ENCODE data around the gene PDZRN3.
A peak's percentile ranks its signal among the peaks of the same experiment; 100 is the strongest.
"Not testable (repeated sequence)": the region's sequence is repeated elsewhere in the genome, so short reads cannot be mapped to it uniquely, and the experiment has no call there.

The PDZRN3 gene

DNA sequence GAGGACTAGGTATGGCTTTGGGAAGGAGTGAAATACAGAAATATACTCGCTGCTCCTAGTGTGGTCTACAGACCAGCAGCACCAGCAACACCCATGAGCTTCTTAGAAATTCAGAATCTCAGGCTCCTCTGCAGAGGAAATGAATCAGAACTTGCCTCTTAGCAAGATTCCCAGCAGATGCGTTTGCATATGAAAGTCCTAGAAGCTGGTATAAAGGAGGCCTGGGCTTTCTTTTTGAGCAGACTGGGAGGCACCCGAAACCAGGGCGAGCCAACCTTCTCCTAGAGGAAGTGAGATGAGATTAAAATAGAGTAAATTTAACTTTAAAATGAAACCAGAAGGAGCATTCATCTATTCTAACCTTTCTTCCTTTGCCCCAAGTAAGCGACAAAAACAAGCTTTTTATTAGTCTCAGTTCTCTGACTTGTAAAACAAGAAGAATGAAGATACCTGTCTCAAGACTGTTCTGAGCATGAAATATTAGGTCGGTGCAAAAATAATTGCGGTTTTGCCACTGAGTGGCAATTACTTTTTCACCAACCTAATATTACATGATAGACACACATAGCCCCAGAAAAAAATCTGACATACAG is 140.0 kb downstream of the PDZRN3 start:
- DNase-seq: no peak

DNA sequence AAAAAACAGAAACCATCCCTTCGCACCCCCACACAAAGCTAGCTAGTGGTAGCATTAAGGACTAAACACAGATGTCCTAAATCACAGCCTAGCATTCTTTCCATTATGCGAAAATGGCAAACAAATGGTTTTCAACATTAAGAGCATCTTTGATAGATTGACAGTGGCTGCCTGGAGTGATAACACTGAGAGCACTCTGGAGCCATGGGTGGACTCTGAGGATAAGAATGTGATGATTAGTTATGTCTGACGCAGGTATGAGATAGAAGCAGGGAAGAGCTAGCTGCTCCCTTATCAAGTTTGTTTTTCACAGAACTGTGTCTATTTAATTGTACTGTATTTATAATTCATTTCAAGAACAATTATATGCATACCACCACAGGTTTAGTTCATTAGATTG is 142.9 kb downstream of the PDZRN3 start:
- no peak for DNase-seq

DNA sequence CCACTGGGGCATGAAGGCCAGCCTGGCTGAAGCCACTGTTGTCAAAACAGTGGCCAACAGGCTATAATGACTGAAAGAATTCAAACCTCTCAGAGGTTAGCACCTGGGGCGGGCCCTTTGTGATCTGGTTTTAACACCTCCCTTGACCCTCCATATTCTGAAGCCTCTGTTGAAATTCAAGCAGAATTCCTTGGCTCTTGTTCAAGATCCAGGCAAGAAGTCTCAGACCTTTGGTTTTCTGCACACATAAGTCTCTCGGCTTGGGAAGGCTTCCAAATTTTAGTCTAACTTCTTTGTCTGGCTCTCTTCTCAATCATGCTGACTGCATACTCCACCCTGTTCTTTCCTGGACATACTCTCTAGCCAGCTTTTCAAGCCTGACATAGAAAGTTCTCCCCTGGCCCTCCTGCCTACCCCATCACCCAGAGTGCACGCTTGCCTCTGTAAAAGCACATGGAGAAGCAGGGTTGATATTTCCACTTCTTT is 144.5 kb downstream of the PDZRN3 start:
- DNase-seq: no peak

DNA sequence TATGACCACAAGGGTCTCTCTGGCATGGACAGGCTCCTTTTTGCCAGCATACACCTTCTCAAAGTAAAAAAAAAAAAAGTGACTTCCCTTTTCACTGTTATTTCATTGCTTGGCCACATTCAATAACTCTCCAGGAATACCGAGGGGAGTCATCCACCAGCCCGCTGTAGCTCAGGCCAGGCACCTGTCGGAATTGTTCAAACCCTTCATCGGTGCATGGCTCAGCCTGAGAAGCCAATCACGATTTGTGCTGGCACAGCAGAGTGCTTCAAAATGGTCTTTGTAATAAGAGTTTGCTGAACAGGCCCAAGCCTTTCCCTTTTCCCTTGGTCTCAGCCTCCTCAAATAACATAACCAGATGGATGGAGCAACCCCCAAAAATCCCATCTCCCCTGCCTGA is 145.4 kb downstream of the PDZRN3 start:
- no peak for DNase-seq

DNA sequence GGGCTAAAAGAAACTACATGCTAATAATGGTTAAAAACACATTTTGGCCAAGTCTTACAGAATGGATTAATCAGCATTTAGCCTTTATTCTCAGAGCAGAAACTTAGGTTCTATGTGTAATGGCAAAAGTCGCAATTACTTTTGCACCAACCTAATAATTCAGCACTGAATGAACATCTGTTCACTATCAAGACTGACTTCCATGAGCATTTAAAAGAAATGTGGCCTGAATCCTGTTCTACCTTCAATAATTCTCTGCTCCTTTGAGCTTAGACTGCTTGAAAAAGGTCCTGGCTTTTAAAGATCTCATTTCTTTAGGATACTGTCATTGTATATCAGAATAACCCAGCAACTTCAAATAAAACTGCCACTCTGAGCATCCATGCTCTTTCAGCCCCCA is 145.9 kb downstream of the PDZRN3 start:
- DNase-seq: no peak

DNA sequence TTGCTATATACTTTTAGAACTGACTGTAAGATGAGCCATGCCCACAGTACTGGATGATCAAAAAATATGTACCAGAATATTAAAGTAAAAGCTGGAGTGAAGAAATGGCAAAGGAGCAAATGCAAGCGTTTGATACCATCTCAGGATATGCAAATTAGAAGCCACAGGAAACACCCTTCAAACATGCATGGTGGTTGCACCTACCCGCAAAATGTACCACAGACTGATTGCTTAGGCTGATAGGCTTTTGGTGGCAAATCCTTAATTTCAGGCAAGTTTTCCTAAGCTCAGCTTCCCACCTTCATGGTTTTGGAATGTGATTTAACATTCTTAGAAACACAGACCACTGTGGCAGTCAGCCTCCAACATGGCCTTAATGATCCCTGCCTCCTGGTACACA is 149.0 kb downstream of the PDZRN3 start:
- DNase-seq: no peak

DNA sequence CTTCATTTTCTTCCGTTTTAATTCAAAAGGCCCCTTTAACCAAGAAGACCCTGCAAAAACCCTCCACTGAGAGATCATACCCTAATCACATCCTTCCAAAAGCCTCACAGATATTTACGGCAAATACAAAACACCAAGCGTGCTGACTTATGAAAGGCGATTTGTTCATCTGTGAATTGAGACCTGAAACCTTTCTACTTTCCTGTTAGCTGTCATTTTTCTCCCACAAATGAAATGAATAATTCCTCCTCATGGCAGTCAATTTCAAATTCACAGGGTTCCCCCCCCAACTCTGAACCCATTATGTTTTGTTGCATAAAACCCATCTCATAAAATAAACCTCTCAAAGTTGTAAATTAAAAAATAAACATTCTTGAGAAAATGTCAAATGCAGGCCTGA is 149.6 kb downstream of the PDZRN3 start:
- DNase-seq: no peak

DNA sequence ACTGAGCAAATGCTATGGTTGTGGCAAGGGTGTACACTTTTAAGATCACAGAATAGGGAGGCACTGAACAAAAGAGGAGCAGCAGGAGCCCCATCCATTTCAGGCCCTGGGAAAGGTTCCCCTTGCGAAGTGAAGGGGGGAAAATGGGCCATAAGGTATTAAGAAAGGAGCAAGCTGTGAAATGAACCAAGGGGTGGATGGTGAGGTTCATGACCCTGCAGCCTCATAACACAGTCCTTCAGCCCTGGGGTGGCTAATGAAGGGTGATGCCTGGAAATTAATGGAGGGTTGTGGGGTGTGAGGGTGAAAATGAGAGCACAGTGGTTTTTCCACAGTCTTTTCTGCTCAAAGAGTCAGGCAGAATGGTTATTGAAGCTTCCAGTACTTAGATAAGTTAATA is 150.1 kb downstream of the PDZRN3 start:
- DNase-seq: no peak

DNA sequence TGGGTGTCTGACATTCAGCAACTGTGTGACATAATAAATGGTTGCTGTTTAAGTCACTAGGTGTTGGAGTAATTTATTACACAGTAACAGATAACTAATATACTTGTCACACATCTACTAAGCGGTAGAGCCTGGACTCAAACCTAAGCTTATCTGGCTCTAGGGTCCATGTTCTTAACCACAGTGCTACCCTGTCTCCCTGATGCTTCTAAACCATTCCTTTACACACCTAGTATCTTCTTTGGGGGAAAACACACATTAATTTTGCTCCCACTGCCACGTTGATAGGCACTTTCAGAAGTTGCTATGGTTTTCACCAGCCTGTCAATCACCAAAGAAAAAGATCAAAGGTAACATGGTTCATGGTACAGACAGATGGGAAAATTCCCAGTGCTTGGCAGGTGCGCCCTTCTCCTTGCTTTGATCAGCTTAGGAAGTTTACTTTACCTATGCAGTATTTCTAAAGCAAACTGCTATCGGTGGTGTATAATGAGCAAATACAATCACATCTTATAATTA is 150.8 kb downstream of the PDZRN3 start:
- DNase-seq: no peak

DNA sequence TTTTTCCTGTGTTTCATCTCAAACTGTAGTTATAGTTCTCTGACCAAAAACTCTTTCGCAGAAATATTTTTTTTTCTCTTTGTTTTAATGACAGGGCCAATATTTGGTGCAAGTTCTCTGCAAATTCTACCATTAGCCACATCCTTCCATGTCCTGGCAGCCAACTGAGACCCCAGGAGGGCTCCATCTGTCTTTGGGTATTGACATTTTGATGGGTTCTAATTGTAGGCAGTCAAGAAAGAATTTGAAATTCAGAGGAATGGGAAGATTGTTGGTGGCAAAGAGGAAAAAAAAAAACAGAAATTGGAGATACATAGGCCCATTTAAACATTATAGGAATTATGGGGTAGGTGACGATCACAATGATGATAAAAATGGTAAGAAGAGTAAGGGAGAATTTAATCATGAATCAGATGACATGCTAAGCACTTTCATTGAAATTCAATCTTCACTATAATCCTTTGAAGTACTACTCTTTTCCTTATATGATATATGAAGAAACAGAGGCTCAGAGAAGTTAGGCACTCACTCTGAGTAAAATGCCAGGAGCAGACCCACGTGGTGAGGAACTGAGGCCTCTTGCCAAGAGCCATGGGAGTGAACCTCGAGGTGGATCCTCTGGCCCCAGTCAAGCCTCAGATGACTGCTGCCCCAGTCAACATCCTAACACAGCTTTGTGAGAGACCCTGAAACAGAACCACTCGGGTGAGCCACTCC is 151.4 kb downstream of the PDZRN3 start:
- no peak for DNase-seq

DNA sequence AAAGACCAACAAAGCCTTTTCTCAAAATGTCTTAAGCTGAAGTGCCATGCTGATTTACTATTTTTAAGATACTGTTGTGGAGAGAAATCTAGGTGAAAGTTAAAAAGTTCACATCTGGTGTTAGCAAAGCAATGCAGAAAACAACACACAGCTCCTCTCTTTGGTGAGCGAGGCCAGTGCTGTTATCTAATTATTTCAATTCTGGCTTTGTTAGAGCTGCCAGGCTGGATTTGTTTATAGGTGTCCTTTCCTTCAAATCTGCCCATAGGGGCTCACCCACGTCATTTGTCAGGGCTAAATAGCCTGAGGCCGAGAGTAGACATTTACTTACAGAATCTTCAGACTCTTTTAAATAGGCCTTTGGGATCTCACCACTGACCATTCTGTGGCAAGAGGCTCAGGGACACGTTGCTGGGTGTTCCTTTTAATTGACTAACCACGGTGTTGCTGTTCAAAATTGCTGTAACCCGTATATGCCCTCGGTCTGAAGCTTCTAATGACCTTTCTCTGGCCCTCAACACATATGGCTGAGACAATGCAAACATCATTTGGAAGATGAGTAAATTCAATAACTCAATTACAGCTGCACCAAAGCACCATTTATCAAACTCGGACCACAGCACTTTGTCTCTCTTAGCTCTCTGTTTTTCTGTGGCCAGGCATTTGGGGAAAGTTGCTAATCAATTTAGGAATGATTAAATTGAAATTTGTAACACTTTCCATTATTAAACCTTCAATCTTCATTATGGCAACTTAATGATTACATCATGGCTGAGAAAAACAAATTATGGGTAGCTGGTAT is 152.6 kb downstream of the PDZRN3 start:
- no peak for DNase-seq

DNA sequence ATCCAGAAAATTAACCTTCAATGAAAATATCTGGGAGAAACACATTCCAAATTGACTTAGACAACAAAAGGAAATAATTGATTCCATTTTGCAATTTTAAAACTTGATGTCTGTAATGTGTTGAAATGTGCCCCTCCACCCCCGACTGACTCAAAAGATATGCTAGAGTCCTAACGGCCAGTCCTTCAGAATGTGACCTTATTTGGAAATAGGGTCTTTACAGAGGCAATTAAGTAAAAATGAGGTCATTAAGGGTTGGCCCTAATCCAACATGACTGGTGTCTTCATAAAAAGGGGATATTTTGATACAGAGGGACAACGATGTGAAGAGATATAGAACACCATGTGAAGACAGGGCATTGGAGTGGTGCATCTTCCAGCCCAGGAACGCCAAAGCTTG is 153.9 kb downstream of the PDZRN3 start:
- DNase-seq: no peak

DNA sequence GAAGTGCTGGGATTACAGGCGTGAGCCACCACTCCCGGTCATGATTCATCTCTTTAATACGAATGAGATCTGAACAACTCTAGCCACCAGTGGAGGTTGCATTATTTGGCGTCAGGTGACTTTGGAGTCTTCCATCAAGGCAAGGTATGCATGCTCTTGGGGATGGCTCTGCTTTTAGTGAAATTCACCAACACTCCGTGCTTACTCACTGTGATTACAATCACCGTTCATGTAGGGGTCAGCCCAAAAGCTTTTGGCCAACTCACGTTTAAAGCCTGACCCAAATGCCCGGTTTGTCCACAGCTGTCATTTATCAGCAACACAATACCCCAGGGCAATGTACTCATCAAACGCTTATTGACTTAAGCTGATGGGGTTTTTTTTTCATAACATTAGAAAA is 155.4 kb downstream of the PDZRN3 start:
- DNase-seq: no peak

DNA sequence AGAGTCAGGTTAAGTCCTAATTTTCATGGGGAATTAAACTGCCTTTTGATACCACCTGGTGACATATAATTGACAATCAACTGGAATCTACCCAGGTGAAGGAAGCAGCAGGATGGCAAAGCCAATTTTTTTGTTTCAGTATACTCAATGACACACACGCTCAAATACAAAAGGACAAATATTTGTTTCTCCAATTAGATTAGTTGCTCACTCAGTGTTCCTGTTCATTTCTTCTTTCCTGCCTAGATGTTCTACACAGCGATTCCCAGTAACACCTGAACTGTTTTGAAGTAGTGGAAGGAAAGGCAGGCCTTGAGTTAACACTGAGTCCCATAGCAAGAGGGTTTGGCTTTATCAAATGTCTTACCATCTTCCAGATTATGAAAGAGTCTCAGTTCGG is 157.5 kb downstream of the PDZRN3 start:
- DNase-seq: no peak

DNA sequence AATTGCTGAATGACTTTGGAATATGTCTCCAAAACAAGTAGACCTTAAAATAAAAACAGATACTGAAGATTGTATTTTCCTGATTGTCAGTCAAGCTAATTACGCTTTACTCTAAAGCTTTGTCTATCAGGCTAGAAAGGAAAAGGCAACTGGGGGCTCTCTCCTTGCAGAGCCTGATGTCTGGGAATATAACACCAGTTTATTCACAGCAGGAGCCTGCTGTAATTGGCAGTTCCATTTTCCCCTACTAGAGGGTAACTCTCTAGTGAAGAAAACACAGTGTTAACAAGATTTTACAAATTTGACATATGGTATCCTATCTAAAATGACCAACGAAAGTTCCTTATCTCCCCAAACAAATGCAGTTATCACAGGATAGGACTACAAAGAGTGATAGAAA is 158.8 kb downstream of the PDZRN3 start:
- no peak for DNase-seq

DNA sequence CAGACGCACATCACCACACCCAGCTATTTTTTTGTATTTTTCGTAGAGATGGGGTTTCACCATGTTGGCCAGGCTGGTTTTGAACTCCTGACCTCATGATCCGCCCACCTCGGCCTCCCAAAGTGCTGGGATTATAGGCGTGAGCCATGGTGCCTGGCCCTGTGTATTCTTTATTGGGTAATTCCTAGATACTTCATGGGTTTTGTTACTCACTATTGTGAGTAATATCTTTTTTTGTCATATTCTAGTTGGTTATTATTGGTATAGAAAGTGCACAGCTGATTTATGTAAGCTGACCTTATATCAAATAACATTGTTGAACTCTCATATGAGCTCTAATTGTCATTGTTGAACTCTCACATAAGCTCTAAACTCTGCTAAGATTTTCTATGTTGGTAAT is 160.6 kb downstream of the PDZRN3 start:
- DNase-seq: not testable (repeated sequence)

DNA sequence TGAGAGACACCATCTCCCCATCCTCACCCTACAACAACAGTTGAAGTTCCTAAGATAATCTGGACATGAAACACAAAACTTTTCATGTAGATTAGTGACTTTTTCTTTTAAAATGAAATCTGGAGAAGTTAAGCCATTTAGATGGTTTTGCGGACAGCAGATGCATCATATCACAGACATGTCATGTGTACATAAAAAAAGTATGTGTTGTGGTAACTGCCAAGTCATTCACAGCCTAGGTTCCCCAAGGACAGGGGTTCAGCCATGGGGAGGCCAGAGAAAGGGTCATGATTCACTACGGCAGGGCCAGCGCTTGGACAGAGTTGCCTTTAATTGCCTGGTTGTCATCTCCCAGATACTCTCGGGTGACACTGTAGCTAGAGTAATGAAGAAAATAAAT is 163.2 kb downstream of the PDZRN3 start:
- no peak for DNase-seq

DNA sequence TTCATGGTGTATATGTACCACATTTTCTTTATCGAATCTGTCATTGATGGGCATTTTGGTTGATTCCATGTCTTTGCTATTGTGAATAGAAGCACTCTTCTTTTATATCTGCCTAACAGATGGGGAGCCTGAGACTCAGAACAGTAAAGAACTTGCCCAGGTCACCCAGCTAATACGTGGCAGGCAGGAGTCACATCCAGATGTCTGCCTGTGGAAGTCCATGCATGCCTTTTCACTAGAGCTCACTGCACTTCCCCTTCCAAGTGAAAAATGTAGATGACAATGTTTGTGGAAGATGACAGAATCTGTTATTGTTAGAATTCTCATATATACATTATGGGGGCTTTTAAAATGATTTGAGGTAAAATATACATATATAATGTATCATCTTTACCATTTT is 165.0 kb downstream of the PDZRN3 start:
- DNase-seq: no peak

DNA sequence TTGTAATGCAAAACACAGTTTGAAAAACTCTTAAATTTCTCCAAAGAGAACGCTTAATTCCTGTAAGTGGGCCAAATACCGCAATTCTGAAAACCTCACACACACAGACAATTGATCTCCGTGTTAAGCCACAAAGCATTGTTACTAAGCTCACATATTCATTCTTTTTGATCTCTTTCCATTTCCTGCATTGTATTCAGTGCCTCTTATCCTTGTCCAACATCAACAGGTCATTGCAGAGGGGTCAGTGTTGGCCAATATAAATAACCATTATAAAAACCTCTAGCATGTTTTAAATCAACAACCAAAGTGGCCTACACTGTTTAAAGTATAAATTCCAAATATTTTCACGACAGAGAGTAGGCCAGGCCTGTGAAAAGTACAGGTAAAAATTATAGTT is 171.1 kb downstream of the PDZRN3 start:
- DNase-seq: no peak

DNA sequence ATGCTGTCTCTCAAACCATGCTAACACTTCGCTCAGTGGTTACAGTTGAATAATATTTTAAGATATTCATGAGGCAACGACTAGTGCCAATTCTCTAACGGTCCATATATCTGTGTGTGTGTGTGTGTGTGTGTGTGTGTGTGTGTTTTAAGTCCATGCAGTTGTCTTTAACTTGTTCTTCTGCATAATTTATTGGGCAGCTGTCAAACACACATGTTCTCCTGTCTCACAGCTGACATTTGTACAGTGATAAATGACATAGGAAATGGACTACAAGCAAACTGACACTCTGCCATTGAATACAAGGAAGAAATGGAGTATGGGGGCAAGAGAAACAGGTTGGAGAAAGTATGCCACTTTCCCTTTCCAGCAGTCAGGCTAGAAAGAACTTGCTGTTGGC is 172.0 kb downstream of the PDZRN3 start:
- DNase-seq: no peak

DNA sequence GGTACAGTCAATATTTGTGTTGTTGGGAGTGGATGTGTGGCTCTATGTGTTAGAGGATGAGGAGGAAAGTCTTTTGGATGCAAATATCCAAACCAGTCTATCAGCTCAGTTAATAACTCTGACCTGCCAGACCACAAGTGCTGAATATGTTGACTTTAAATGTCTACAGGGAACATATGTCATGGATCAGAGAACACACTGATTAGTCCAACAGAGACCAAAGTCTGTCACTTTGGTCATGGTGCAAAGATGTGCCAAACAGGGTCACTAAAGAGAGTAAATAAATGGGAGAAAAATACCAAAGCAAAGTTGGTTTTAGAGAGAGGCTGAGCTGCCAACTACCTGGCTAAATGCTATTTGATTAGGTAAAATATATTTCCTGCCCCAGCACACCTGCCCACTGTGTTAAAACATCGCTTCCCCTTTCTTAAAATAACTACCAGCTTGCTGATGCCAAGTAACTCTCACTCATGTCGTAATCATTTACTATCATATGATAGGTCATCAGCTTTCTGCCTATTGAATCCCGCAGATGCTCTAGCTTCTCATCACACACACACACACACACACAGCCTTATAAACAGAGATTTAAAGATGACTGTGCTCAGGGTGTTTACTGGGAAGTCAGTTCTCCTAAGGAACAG is 173.3 kb downstream of the PDZRN3 start:
- DNase-seq: peak; percentile 7

DNA sequence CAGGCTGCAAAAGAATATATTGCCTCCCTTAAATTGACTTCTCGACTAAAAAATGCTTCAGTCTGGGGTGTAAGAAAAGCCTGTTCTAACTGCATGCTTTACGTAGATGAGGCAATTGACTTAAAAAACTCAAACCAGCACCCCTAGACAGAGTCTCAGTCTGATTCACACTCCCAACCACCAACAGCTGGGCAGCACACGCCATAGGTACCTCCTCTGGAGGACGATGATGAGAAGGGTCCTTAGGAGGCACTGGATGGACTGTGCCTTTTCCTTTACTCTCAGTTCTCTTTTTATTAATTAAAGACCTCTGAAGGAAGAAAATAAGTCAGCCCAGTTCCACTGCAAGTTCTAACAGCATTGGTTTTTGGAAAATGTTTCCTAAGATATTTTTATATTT is 175.0 kb downstream of the PDZRN3 start:
- no peak for DNase-seq

DNA sequence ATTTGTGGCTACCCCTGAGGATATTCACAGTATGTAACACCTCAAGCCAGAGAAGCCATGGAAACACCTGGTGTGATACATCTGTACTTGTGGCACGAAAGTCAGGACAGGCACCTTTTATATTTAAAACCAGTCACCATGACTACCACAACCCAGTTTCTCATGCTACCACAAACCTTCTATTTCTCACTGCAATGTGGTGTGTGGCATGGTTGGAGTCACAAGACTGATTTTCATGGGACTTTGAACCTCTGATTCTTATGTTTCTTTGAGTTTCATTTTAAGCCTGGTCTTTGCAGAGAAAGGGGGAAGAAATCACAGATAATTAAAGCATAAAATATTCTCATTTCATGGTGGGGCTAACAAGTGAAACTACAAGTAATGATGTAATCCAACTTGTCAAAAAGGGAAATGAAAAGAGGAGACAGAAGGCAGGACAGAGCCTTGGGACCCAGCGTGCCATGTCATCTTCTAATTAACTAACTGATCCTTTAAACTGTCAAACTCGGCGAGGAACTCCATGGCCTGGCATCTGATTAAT is 175.9 kb downstream of the PDZRN3 start:
- no peak for DNase-seq
